ENCODE measurements around the gene SYNE2. TPM values are rescaled to one million over a fixed set of nuclear protein-coding genes. Genes with fewer than 3 reads are reported as not detected.
A peak's percentile ranks its signal among the peaks of the same experiment; 100 is the strongest.

Gene SYNE2
- total and polyA plus RNA-seq, 2 donors (not counting 1 experiment from before 2014, with no cell fraction given) = 3.1 to 15.4 TPM

GRCh38 chr14:64213086-64213485 is 360.3 kb downstream of the SYNE2 start:
- peaks cover 5% of the 10 kb centered on the region for H3K4me1 ChIP-seq (ENCODE audit: control insufficient read depth, extremely low read depth, insufficient read depth, low read length)
- no peak overlapping the region for H3K27ac ChIP-seq (ENCODE audit: insufficient read depth, low read length)
- H4K20me1 ChIP-seq (ENCODE audit: control insufficient read depth, extremely low read depth, insufficient read depth, low read length) = no peaks in the 10 kb centered on the region
- H3K9me3 ChIP-seq (ENCODE audit: control insufficient read depth, insufficient read depth, low read depth, low read length) = no peaks in the 10 kb centered on the region
- no peak overlapping the region for H3K9ac ChIP-seq (ENCODE audit: insufficient read depth, low read length)
- H3K4me2 ChIP-seq (ENCODE audit: extremely low read depth, insufficient read depth, low read length) = no peak overlapping the region
- peak in 1 of 2 donors; percentile 45 for DNase-seq (ENCODE audit: low read depth in 2 of 2)
- no peaks in the 10 kb centered on the region for H3K36me3 ChIP-seq (ENCODE audit: control insufficient read depth, insufficient read depth, low read length)
- no peaks in the 10 kb centered on the region for H3K27me3 ChIP-seq (ENCODE audit: control insufficient read depth, insufficient read depth, low read length)
- no peak for TF ChIP-seq CTCF (conservative IDR thresholded peaks at IDR 0.05 in 1 of 2, IDR thresholded peaks at IDR 0.05 in 1 of 2; ENCODE audit: low read depth in 1 of 2, low read length in 2 of 2)
- no peak for TF ChIP-seq EZH2 (IDR thresholded peaks at IDR 0.05; ENCODE audit: low read length, missing control alignments)
- H2AFZ ChIP-seq (ENCODE audit: low read length) = no peak overlapping the region
- no peaks in the 10 kb centered on the region for H3K79me2 ChIP-seq (ENCODE audit: control insufficient read depth, insufficient read depth, low read length)
- H3K4me3 ChIP-seq (replicated peaks in 1 of 4; ENCODE audit: control extremely low read depth in 1 of 4, insufficient read depth in 1 of 4, low read depth in 3 of 4, low read length in 4 of 4) = no peak overlapping the region

- no peaks in the 10 kb centered on the region for H3K27me3 ChIP-seq (ENCODE audit: control insufficient read depth, insufficient read depth, low read length)
- no peak for DNase-seq (ENCODE audit: low read depth in 2 of 2)
- TF ChIP-seq EZH2 (IDR thresholded peaks at IDR 0.05; ENCODE audit: low read length, missing control alignments) (no peak), CTCF (conservative IDR thresholded peaks at IDR 0.05 in 1 of 2, IDR thresholded peaks at IDR 0.05 in 1 of 2; ENCODE audit: low read depth in 1 of 2, low read length in 2 of 2) (no peak)
- no peak overlapping the region for H3K27ac ChIP-seq (ENCODE audit: insufficient read depth, low read length)
- no peaks in the 10 kb centered on the region for H3K79me2 ChIP-seq (ENCODE audit: control insufficient read depth, insufficient read depth, low read length)
- no peak overlapping the region for H2AFZ ChIP-seq (ENCODE audit: low read length)
- H3K4me2 ChIP-seq (ENCODE audit: extremely low read depth, insufficient read depth, low read length) = no peak overlapping the region
- no peak overlapping the region for H3K9ac ChIP-seq (ENCODE audit: insufficient read depth, low read length)
- no peaks in the 10 kb centered on the region for H3K36me3 ChIP-seq (ENCODE audit: control insufficient read depth, insufficient read depth, low read length)
- no peaks in the 10 kb centered on the region for H4K20me1 ChIP-seq (ENCODE audit: control insufficient read depth, extremely low read depth, insufficient read depth, low read length)
- no peaks in the 10 kb centered on the region for H3K9me3 ChIP-seq (ENCODE audit: control insufficient read depth, insufficient read depth, low read depth, low read length)
- H3K4me3 ChIP-seq (replicated peaks in 1 of 4; ENCODE audit: control extremely low read depth in 1 of 4, insufficient read depth in 1 of 4, low read depth in 3 of 4, low read length in 4 of 4) = no peak overlapping the region
- H3K4me1 ChIP-seq (ENCODE audit: control insufficient read depth, extremely low read depth, insufficient read depth, low read length) = peaks cover 5% of the 10 kb centered on the region
These were observed 361.2 kb downstream of the SYNE2 start for GRCh38 chr14:64213853-64214570.

DNA sequence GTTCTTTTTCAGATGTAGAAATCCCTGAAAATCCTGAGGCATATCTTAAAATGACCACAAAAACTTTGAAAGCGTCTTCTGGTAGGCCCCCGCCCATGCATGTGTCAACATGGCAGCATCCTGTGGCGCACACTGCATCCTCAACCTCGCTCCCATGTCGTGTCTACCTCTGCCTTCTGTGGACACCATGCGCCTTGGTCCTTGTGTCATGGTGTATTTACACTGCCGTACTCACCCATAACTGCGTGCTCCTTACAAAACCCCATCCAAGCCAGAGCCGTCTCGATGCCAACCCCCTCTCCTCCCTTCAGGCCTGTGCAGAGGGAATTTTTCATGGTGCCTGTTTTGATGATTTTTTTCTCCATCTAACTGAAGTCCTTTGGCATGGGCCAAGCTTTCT is 362.5 kb downstream of the SYNE2 start:
- Histone ChIP-seq H3K27ac (ENCODE audit: insufficient read depth, low read length) (no peak overlapping the region), H3K4me3 (replicated peaks in 1 of 4; ENCODE audit: control extremely low read depth in 1 of 4, insufficient read depth in 1 of 4, low read depth in 3 of 4, low read length in 4 of 4) (no peak overlapping the region), H3K36me3 (ENCODE audit: control insufficient read depth, insufficient read depth, low read length) (no peaks in the 10 kb centered on the region), H2AFZ (ENCODE audit: low read length) (no peak overlapping the region), H3K4me1 (ENCODE audit: control insufficient read depth, extremely low read depth, insufficient read depth, low read length) (no peaks in the 10 kb centered on the region), H3K27me3 (ENCODE audit: control insufficient read depth, insufficient read depth, low read length) (no peaks in the 10 kb centered on the region), H3K79me2 (ENCODE audit: control insufficient read depth, insufficient read depth, low read length) (no peaks in the 10 kb centered on the region), H3K9ac (ENCODE audit: insufficient read depth, low read length) (no peak overlapping the region), H3K4me2 (ENCODE audit: extremely low read depth, insufficient read depth, low read length) (no peak overlapping the region), H3K9me3 (ENCODE audit: control insufficient read depth, insufficient read depth, low read depth, low read length) (no peaks in the 10 kb centered on the region), H4K20me1 (ENCODE audit: control insufficient read depth, extremely low read depth, insufficient read depth, low read length) (no peaks in the 10 kb centered on the region)
- TF ChIP-seq EZH2 (IDR thresholded peaks at IDR 0.05; ENCODE audit: low read length, missing control alignments) (no peak), CTCF (conservative IDR thresholded peaks at IDR 0.05 in 1 of 2, IDR thresholded peaks at IDR 0.05 in 1 of 2; ENCODE audit: low read depth in 1 of 2, low read length in 2 of 2) (no peak)
- DNase-seq (ENCODE audit: low read depth in 2 of 2) = no peak

Data from fibroblast of lung (primary cell).